MCF 10A (cell line): Measurements from ENCODE around the gene KDM5B. TPM values are rescaled to one million over a fixed set of nuclear protein-coding genes. Genes with fewer than 3 reads are reported as not detected.
"Not testable (repeated sequence)": the region's sequence is repeated elsewhere in the genome, so short reads cannot be mapped to it uniquely, and the experiment has no call there.

Source experiments
- BruUV-seq: library from RNA; stranded (reverse); fragments of 400-500 nt; replicated peaks from 2 replicates; lab custom pipeline; 2021; lab: Mats Ljungman, UMichigan
- CTCF ChIA-PET: fragments of 300-600 bp; sonication (Branson Sonifier 250); formaldehyde crosslinking; extraction: SDS; loops from one replicate; lab custom pipeline; 2021; ENCODE audit warnings: antibody characterized with exemption, inconsistent platforms; lab: Yijun Ruan, JAX
- POLR2A ChIA-PET: fragments of 300-600, 350-650 bp; sonication (Branson Sonifier 250); formaldehyde crosslinking; extraction: SDS; loops from one replicate; lab custom pipeline; 2020; ENCODE audit warnings: antibody characterized with exemption, inconsistent platforms; lab: Yijun Ruan, JAX
- DNase-seq: peaks from one replicate; pipeline ENCODE4 v3.0.0-alpha.2; 2018; ENCODE audit not compliant: unreplicated experiment
- H3K27ac Mint-ChIP-seq: one replicate; pipeline ENCODE4 v1.8.0; 2022; ENCODE audit warnings: mild to moderate bottlenecking, low read depth, mixed read lengths; ENCODE audit not compliant: unreplicated experiment
- H3K27me3 Mint-ChIP-seq: one replicate; pipeline ENCODE4 v1.8.0; 2022; ENCODE audit warnings: mixed read lengths; ENCODE audit not compliant: insufficient read depth, unreplicated experiment
- H3K36me3 Mint-ChIP-seq: one replicate; pipeline ENCODE4 v1.8.0; 2022; ENCODE audit warnings: mild to moderate bottlenecking, moderate library complexity, mixed read lengths; ENCODE audit not compliant: insufficient read depth, unreplicated experiment
- H3K4me1 Mint-ChIP-seq: one replicate; pipeline ENCODE4 v1.8.0; 2022; ENCODE audit warnings: mixed read lengths; ENCODE audit not compliant: insufficient read depth, unreplicated experiment
- H3K4me3 Mint-ChIP-seq: one replicate; pipeline ENCODE4 v1.8.0; 2022; ENCODE audit warnings: mild to moderate bottlenecking, moderate library complexity, mixed read lengths; ENCODE audit not compliant: unreplicated experiment
- H3K9me3 Mint-ChIP-seq: one replicate; pipeline ENCODE4 v1.8.0; 2022; ENCODE audit warnings: mixed read lengths; ENCODE audit not compliant: unreplicated experiment
- CTCF ChIP-seq: fragments of 200-600 bp; IDR thresholded peaks from one replicate; pipeline ENCODE4 v1.8.0; 2022; ENCODE audit warnings: antibody characterized with exemption, mild to moderate bottlenecking; ENCODE audit not compliant: unreplicated experiment
- intact Hi-C: fragments of 100-400 bp; cut with micrococcal nuclease; formaldehyde crosslinking; loops from 2 replicates; pipeline ENCODE4 v1.14.1; 2022
- total RNA-seq: library from RNA; stranded (reverse); gene quantifications from 2 replicates; pipeline ENCODE4 v1.2.3, GENCODE V29; 2022

KDM5B gene
- total RNA-seq, 1 experiment from 2014 or later, result 180 TPM

GRCh38 chr1:202831906-202832305 lies 23.7 kb upstream of the KDM5B start:
- H3K4me3 Mint-ChIP-seq, result no peak overlapping the region
- H3K9me3 Mint-ChIP-seq, result no peaks in the 10 kb centered on the region
- H3K4me1 Mint-ChIP-seq, result peaks cover 16% of the 10 kb centered on the region
- no TSS peak for BruUV-seq
- no peak for TF ChIP-seq CTCF
- H3K36me3 Mint-ChIP-seq, result no peaks in the 10 kb centered on the region
- ChIA-PET CTCF (interaction anchor here (0.7 to 1.5 kb wide), 4 partner anchors 9 to 66 kb away, joined by 3 to 4 read pairs (median 3); no protein-coding TSS in a partner anchor), POLR2A (interaction anchor here (0.7 to 0.8 kb wide), 2 partner anchors 12 to 26 kb away, joined by 4 to 6 read pairs; no protein-coding TSS in a partner anchor)
- intact Hi-C loops, result no loop called here
- DNase-seq, result no peak
- H3K27me3 Mint-ChIP-seq, result no peaks in the 10 kb centered on the region
- no peak overlapping the region for H3K27ac Mint-ChIP-seq

- H3K9me3 Mint-ChIP-seq, intact Hi-C loops, H3K36me3 Mint-ChIP-seq, POLR2A ChIA-PET, H3K4me3 Mint-ChIP-seq, H3K4me1 Mint-ChIP-seq, DNase-seq, H3K27ac Mint-ChIP-seq, BruUV-seq: not testable (repeated sequence)
- CTCF ChIA-PET, result interaction anchor here (0.7 kb wide), 1 partner anchor 473 kb away, joined by 3 read pairs; no protein-coding TSS in a partner anchor
- peaks cover 15% of the 10 kb centered on the region for H3K27me3 Mint-ChIP-seq
Observed at GRCh38 chr1:202829223-202829622, 21.0 kb upstream of the KDM5B start.

- no peak for TF ChIP-seq CTCF
- Mint-ChIP-seq H3K27ac (no peak overlapping the region), H3K9me3 (no peaks in the 10 kb centered on the region), H3K36me3 (no peaks in the 10 kb centered on the region), H3K27me3 (peaks cover 15% of the 10 kb centered on the region), H3K4me3 (no peak overlapping the region), H3K4me1 (peaks cover 6% of the 10 kb centered on the region)
- intact Hi-C loops, result no loop called here
- BruUV-seq, result no TSS peak
- POLR2A ChIA-PET, result no interaction called here
- no peak for DNase-seq
- CTCF ChIA-PET, result interaction anchor here (0.7 kb wide), 1 partner anchor 63 kb away, joined by 5 read pairs; the partner anchor contains the start of gene RABIF
Observed at GRCh38 chr1:202825748-202826147, 17.5 kb upstream of the KDM5B start.

- no peaks in the 10 kb centered on the region for H3K9me3 Mint-ChIP-seq
- ChIA-PET POLR2A (interaction anchor here (0.6 to 3.0 kb wide), 8 partner anchors 9 to 690 kb away, joined by 3 to 27 read pairs (median 4); partner anchors contain the start of genes KDM5B and PCAT6), CTCF (interaction anchor here (0.6 to 1.2 kb wide), 4 partner anchors 12 to 114 kb away, joined by 3 to 4 read pairs (median 3); no protein-coding TSS in a partner anchor)
- H3K4me1 Mint-ChIP-seq, result peaks cover 6% of the 10 kb centered on the region
- no peaks in the 10 kb centered on the region for H3K36me3 Mint-ChIP-seq
- peaks cover 41% of the 10 kb centered on the region for H3K27me3 Mint-ChIP-seq
- TF ChIP-seq CTCF, result no peak
- H3K27ac Mint-ChIP-seq, result no peak overlapping the region
- intact Hi-C loops, result no loop called here
- H3K4me3 Mint-ChIP-seq, result no peak overlapping the region
- no TSS peak for BruUV-seq
- no peak for DNase-seq
Observed at GRCh38 chr1:202821467-202821866, 13.2 kb upstream of the KDM5B start.
